ENCODE results near the gene MAGOH. TPM values are rescaled to one million over a fixed set of nuclear protein-coding genes. Genes with fewer than 3 reads are reported as not detected.
"Not testable (repeated sequence)": the region's sequence is repeated elsewhere in the genome, so short reads cannot be mapped to it uniquely, and the experiment has no call there.

MAGOH gene
- total RNA-seq, 1 donor from 2014 or later: 71.7 TPM

DNA sequence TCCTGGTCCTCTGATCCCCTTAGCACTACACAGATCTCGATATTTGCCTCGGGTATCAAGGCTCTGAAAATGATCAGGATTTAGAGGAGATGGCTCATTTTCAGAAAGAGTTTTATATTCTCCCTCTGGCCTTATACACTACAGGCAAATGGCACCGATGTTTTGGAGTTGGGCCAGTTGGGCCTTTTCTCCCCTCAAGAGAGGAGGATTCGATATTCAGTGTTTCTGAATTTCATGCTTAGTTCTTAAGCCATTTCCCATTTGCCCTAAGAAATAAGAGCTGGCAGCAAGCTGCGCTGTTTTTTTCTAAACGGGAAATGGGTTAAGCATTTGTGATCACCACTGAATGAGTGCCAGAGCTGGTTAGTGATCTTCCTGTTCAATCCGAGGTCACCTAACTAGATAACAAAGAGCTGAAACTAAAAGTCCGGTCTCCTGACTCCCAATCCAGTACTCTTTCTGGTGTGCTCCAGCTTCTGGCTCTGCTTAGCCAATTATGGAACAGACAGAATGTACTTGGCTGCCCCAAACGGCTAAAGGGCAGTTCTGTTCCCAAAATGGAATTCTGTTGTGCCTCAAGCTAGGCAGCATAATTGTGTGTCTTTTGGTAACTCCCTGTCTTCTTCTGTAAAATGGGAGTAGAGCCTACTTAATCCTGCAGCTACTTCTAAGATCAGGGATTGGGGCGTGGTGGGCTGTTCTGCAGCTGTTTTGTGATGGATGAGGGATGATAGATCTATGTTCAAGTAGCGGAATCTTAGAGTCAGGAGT, 42.9 kb downstream of the MAGOH start:
- intact Hi-C loops (cut with micrococcal nuclease): loop anchor here (1.0 kb wide), 3 partner anchors 25 to 131 kb away; partner anchors contain the start of genes CZIB and MAGOH

DNA sequence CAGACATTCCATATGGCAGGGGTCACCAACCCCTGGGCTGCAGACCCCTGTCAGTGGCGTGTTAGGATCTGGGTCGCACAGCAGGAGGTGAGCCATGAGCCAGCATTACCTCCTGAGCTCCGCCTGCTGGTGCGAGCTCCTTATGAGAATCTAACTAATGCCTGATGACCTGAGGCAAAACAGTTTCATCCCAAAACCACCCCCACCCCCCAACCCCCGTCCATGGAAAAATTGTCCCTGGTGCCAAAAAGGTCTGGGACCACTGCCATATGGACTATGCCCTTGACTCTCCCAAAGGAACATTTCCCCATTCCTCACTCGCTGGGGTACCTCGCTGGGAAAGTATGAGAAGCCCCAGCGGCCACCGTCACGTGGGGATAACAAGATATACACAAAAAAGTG, 48.1 kb downstream of the MAGOH start:
- intact Hi-C loops (cut with micrococcal nuclease): no loop called here

DNA sequence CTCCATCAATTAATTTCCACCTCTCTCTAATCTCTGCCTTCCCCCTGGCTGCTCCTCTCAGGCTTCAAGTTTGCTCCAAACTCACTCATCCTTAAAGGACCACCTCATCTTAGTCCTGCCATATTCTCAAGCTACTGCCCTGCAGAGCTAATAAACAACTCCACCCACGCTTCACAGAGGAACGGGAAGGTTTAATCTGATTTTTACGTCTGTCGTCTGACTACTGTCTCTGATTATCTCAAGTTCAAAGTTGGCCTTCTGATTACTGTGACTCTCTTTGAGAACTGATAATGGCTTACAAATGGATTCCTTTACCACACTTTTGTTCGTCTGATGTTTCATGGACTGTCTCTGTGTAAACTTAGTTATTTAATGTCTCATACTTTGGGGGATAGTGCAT, 49.3 kb downstream of the MAGOH start:
- intact Hi-C loops (cut with micrococcal nuclease): no loop called here

DNA sequence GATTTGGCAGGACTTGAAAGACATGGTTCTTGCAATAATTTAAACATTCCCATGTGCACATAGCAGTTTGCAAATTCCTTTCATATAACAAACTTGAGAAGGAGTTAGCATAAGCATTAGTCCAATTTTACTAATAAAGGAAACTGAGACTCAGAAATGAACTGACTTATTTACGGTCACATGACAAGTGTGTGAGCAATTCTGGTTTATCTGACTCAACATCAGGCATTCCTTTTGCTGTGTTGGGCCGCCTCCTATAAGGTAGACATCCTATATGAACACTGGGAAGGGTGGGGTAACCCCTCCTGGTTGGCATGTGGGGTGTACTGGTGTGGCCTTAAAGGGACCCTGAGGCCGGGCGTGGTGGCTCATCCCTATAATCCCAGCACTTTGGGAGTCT, 50.2 kb downstream of the MAGOH start:
- intact Hi-C loops (cut with micrococcal nuclease): no loop called here

DNA sequence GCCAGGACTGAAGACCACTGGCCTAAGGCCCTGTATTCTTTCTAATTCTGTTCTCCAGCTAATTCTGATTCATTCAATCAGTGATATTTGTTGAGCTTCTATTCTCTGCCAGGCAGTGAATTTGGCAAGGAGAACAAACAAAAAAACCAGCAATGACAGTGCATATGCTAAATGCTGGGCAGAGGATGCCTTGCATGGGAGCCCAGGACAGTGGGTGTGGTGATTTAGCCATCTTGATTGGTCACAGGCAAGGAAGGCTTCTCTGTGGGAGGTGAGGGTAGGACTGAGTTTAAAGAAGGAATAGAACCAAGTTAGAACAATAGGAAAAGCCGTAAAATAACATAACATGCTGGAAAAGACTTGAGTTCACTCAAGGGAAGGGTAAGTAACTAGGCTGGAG, 50.9 kb downstream of the MAGOH start:
- intact Hi-C loops (cut with micrococcal nuclease): no loop called here

DNA sequence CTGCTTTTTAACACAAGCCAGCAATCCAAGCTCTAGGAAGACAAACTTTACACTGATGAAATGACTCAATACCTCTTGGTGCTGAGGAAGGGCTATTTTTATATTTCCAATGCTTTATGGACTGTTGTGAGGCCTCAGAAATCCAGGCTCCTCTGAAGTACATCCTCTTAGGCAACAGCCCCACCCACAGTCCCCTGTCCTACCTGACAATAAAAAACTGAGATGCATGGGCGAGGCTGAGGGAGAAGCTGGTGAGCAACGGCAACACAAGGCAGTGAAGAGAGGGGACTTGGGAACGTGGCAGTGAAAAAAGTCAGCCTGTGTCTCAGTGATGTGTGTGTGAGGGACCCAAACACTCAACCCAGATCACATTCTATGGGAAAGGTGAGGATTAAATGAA, 51.8 kb downstream of the MAGOH start:
- intact Hi-C loops (cut with micrococcal nuclease): no loop called here

DNA sequence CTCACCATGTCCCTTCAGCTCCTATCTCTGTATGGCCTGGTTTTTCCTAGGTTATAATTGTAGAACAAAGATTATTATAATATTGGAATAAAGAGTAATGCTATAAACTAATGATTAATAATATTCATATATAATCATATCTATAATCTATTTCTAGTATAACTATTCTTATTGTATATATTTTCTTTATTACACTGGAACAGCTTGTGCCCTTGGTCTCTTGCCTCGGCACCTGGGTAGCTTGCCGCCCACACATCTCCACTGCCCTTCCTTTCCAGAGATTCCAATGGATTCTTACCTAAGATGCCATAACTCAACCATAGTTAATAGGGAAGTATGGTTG, 52.4 kb downstream of the MAGOH start:
- intact Hi-C loops (cut with micrococcal nuclease): not testable (repeated sequence)

DNA sequence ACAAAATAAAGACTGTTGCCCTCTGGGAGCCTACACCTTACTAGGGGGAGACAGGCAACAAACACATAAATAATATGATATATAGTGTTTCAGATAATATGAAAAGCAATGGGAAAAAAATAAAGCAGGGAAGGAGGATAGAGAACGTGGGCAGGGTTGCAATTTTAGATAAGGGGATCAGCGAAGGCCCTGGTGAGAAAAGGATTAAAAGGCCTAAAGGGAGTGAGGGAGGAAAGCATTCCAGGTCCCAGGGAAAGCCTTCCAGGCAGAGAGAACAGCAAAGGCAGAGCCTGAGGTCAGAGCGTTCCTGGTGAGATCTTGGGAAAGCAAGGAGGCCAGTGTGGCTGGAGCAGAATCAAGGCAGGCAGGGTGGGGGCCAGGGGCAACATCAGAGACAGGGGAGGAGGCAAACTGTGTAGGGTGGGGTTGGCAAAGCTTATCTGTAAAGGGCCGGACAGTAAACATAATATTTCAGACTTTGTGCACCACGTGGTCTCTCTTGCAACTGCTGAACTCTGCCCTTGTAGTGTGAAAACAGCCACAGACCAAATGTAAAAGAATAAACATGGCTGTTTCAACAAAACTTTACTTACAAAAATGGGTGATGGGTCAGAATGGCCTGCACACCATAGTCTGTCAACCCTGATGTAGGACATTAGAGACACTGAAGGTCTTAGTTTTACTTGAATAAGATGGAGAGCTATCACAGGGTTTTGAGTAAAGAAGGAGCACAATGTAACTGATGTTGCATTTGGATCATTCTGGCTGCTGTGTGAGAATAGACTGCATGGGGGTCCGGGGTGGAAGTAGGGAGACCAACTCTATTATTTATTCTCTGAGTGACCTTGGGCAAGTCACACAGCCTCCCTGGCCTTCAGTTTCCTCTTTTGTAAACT, 55.0 kb downstream of the MAGOH start:
- intact Hi-C loops (cut with micrococcal nuclease): loop anchor here (2.0 to 5.0 kb wide), 2 partner anchors 279 to 481 kb away; no protein-coding TSS in a partner anchor

DNA sequence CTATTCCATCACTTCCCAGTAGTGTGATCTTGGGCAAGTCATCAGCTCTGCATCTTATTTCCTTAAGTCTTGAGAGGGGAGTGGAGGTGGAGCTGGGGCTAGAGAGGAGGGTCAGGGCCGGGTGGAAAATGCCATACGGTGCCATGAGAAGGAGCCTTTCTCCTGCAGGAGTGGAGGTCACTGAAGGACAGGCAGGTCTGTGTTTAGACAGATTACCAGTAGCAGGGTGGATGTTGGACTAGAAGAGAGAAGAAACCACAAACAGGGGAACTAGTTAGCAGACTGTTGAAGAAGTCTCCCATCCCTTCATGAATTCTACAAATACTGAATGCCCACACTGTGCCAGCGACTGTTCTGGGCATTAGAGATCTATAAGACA, 55.6 kb downstream of the MAGOH start:
- intact Hi-C loops (cut with micrococcal nuclease): loop anchor here (2.0 to 5.0 kb wide), 2 partner anchors 278 to 480 kb away; no protein-coding TSS in a partner anchor

DNA sequence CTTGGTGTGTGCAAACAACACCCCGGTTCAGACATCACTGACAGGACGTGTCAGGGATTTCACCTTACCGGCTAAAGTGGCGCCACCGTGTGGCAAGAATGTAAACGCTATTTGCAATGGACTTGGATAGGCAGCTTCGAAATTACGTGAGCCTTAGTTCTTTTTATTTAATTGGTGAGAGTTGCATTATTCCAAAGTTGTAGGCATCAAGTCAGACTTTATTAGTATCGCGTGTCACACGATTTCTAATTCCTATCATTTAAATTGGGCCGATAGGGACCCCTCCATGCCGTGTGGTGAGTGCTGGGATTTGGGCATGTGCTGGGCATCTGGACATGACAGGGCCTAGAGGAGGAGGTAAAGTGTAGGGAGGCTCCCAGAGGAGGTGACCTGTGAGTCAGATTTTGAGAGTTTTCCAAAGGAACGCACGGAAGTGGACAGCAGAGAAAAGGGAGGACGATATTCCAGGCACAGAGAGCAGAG, 56.2 kb downstream of the MAGOH start:
- intact Hi-C loops (cut with micrococcal nuclease): loop anchor here (2.0 to 5.0 kb wide), 2 partner anchors 277 to 480 kb away; no protein-coding TSS in a partner anchor

DNA sequence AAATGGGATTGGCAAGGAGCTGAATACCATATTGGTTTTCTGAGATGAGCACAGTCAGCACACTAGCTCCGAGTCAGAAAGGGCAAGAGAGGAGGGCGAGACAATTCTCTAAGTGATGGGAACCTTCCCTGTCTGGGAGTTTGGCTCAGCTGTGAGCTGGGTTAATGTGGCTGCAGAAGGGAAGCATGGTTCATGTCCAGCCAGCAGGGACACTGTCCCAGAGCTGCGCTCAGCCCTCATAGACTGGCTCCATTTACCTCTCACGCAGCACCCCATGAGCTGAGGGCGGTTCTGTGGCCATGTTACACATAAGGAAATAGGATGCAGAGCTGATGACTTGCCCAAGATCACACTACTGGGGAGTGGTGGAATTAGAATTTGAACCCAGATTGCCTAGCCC, 57.4 kb downstream of the MAGOH start:
- intact Hi-C loops (cut with micrococcal nuclease): loop anchor here (5.0 kb wide), 1 partner anchor 479 kb away; no protein-coding TSS in a partner anchor

DNA sequence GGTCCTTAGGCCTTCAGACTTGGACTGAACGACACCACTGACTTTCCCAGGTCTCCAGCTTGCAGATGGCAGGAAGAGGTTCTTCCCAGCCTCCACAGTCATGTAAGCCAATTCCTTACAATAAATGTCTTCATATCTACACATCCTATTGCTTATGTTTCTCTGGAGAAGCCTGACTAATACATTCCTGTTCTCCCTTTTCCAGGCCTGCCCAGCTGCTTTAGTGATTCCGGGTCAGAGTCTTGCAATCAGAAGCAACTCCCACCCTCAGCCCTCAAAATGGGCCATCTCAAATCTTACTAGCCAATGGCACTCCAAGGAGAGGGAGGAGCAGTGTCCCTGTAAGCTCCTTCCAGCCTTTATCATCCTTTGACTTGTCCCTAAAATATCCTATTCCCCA, 58.1 kb downstream of the MAGOH start:
- intact Hi-C loops (cut with micrococcal nuclease): loop anchor here (5.0 kb wide), 1 partner anchor 478 kb away; no protein-coding TSS in a partner anchor

Other genes with a start within 250 kb of the MAGOH start
- not detected in 2 replicates for gene PODN, start 176.3 kb downstream of the MAGOH start, total RNA-seq
- not detected in 2 replicates for gene SLC1A7, start 95.9 kb downstream of the MAGOH start, total RNA-seq
- gene CPT2, start 41.7 kb downstream of the MAGOH start, total RNA-seq: 15.7 and 16.8 TPM in 2 replicates
- 45.2 and 47.3 TPM in 2 replicates for gene CZIB, start 17.9 kb downstream of the MAGOH start, total RNA-seq
- gene LRP8, start 89.6 kb upstream of the MAGOH start, total RNA-seq: 57.9 and 64.8 TPM in 2 replicates
- not detected in 2 replicates for gene DMRTB1, start 220.9 kb upstream of the MAGOH start, total RNA-seq